IPS-18a (cell line): ENCODE data around the gene CTSK.
"Not testable (repeated sequence)": the region's sequence is repeated elsewhere in the genome, so short reads cannot be mapped to it uniquely, and the experiment has no call there.

ENCODE experiments used
- H3K27ac ChIP-seq: one replicate; pipeline ENCODE4 v1.5.1; 2013; ENCODE audit warnings: low read length
- H3K27me3 ChIP-seq: one replicate; pipeline ENCODE4 v1.6.1; 2013; ENCODE audit warnings: mild to moderate bottlenecking, low read length; ENCODE audit not compliant: control insufficient read depth, insufficient read depth
- H3K36me3 ChIP-seq: one replicate; pipeline ENCODE4 v1.6.1; 2013; ENCODE audit warnings: low read depth, low read length; ENCODE audit not compliant: control insufficient read depth
- H3K4me1 ChIP-seq: one replicate; pipeline ENCODE4 v1.6.1; 2013; ENCODE audit warnings: low read depth, low read length; ENCODE audit not compliant: control insufficient read depth
- H3K4me3 ChIP-seq: one replicate; pipeline ENCODE4 v1.5.1; 2013; ENCODE audit warnings: low read length
- H3K9ac ChIP-seq: one replicate; pipeline ENCODE4 v1.6.1; 2013; ENCODE audit warnings: mild to moderate bottlenecking, low read length, moderate library complexity
- H3K9me3 ChIP-seq: one replicate; pipeline ENCODE4 v1.6.1; 2013; ENCODE audit warnings: low read depth, low read length; ENCODE audit not compliant: control insufficient read depth

CTSK gene

GRCh38 chr1:150808121-150808520, at the start of gene CTSK:
TSS of gene CTSK (minus strand) at chr1:150808260. CDS start at chr1:150806805, 1,455 bp downstream.
- no peaks in the 10 kb centered on the region for H3K9me3 ChIP-seq
- peaks cover 11% of the 10 kb centered on the region for H3K36me3 ChIP-seq
- H3K27me3 ChIP-seq: peaks cover 9% of the 10 kb centered on the region
- H3K9ac ChIP-seq: no peak within 1 kb of the TSS
- H3K27ac ChIP-seq: no peak within 1 kb of the TSS
- H3K4me3 ChIP-seq: no peak within 1 kb of the TSS
- peaks cover 28% of the 10 kb centered on the region for H3K4me1 ChIP-seq

- H3K27ac ChIP-seq, H3K4me1 ChIP-seq, H3K9ac ChIP-seq, H3K27me3 ChIP-seq, H3K9me3 ChIP-seq, H3K4me3 ChIP-seq: not testable (repeated sequence)
- peaks cover 20% of the 10 kb centered on the region for H3K36me3 ChIP-seq
Observed at GRCh38 chr1:150852734-150853133, 44.7 kb upstream of the CTSK start.

- not testable (repeated sequence) for H3K9ac ChIP-seq, H3K27ac ChIP-seq, H3K27me3 ChIP-seq, H3K9me3 ChIP-seq, H3K4me1 ChIP-seq, H3K4me3 ChIP-seq
- H3K36me3 ChIP-seq: peaks cover 12% of the 10 kb centered on the region
Observed at GRCh38 chr1:150850801-150851362, 42.8 kb upstream of the CTSK start.

GRCh38 chr1:150846473-150847146, 38.5 kb upstream of the CTSK start:
- H3K27ac ChIP-seq: no peak overlapping the region
- H3K9me3 ChIP-seq: no peaks in the 10 kb centered on the region
- no peaks in the 10 kb centered on the region for H3K27me3 ChIP-seq
- no peak overlapping the region for H3K4me3 ChIP-seq
- no peaks in the 10 kb centered on the region for H3K36me3 ChIP-seq
- no peaks in the 10 kb centered on the region for H3K4me1 ChIP-seq
- no peak overlapping the region for H3K9ac ChIP-seq

- Histone ChIP-seq H3K27me3 (no peaks in the 10 kb centered on the region), H3K4me3 (no peak overlapping the region), H3K9me3 (no peaks in the 10 kb centered on the region), H3K27ac (no peak overlapping the region), H3K9ac (no peak overlapping the region), H3K36me3 (no peaks in the 10 kb centered on the region), H3K4me1 (no peaks in the 10 kb centered on the region)
Observed at GRCh38 chr1:150843474-150843873, 35.4 kb upstream of the CTSK start.

GRCh38 chr1:150842964-150843363, 34.9 kb upstream of the CTSK start:
- Histone ChIP-seq H3K4me1 (no peaks in the 10 kb centered on the region), H3K36me3 (no peaks in the 10 kb centered on the region), H3K9ac (no peak overlapping the region), H3K4me3 (no peak overlapping the region), H3K9me3 (no peaks in the 10 kb centered on the region), H3K27me3 (no peaks in the 10 kb centered on the region), H3K27ac (no peak overlapping the region)

- H3K27ac ChIP-seq: no peak overlapping the region
- no peaks in the 10 kb centered on the region for H3K27me3 ChIP-seq
Observed at GRCh38 chr1:150842343-150842742, 34.3 kb upstream of the CTSK start.

GRCh38 chr1:150841626-150842025, 33.6 kb upstream of the CTSK start:
- Histone ChIP-seq H3K27me3 (no peaks in the 10 kb centered on the region), H3K9me3 (no peaks in the 10 kb centered on the region), H3K4me1 (no peaks in the 10 kb centered on the region), H3K27ac (no peak overlapping the region), H3K9ac (no peak overlapping the region), H3K36me3 (no peaks in the 10 kb centered on the region), H3K4me3 (no peak overlapping the region)

More at GRCh38 chr1:150842343-150842742, 34.3 kb upstream of the CTSK start:
- Histone ChIP-seq H3K4me1 (no peaks in the 10 kb centered on the region), H3K4me3 (no peak overlapping the region), H3K9ac (no peak overlapping the region), H3K36me3 (no peaks in the 10 kb centered on the region), H3K9me3 (no peaks in the 10 kb centered on the region)

- not testable (repeated sequence) for H3K9ac ChIP-seq, H3K9me3 ChIP-seq, H3K36me3 ChIP-seq, H3K4me1 ChIP-seq, H3K27ac ChIP-seq, H3K27me3 ChIP-seq, H3K4me3 ChIP-seq
Observed at GRCh38 chr1:150840850-150841249, 32.8 kb upstream of the CTSK start.

- H3K9ac ChIP-seq: no peak overlapping the region
- H3K36me3 ChIP-seq: peaks cover 32% of the 10 kb centered on the region
- no peaks in the 10 kb centered on the region for H3K9me3 ChIP-seq
- no peaks in the 10 kb centered on the region for H3K4me1 ChIP-seq
- H3K27me3 ChIP-seq: no peaks in the 10 kb centered on the region
- H3K27ac ChIP-seq: no peak overlapping the region
- H3K4me3 ChIP-seq: no peak overlapping the region
Observed at GRCh38 chr1:150836129-150836773, 28.2 kb upstream of the CTSK start.

GRCh38 chr1:150833961-150834360, 25.9 kb upstream of the CTSK start:
- H3K9ac ChIP-seq, H3K4me1 ChIP-seq, H3K9me3 ChIP-seq, H3K27ac ChIP-seq, H3K27me3 ChIP-seq, H3K4me3 ChIP-seq: not testable (repeated sequence)
- H3K36me3 ChIP-seq: peaks cover 41% of the 10 kb centered on the region

- Histone ChIP-seq H3K9ac (no peak overlapping the region), H3K27ac (no peak overlapping the region), H3K27me3 (no peaks in the 10 kb centered on the region), H3K9me3 (no peaks in the 10 kb centered on the region), H3K4me1 (no peaks in the 10 kb centered on the region), H3K4me3 (no peak overlapping the region), H3K36me3 (peaks cover 55% of the 10 kb centered on the region)
Observed at GRCh38 chr1:150832597-150832996, 24.5 kb upstream of the CTSK start.
